Adrenal gland (tissue), 12 donors: ENCODE results near the gene CELSR2. TPM values are rescaled to one million over a fixed set of nuclear protein-coding genes. Genes with fewer than 3 reads are reported as not detected.
"Not testable (repeated sequence)": the region's sequence is repeated elsewhere in the genome, so short reads cannot be mapped to it uniquely, and the experiment has no call there.

Experiments
- DNase-seq, 7 donors: peaks; one replicate each; pipeline ENCODE4 v3.0.0-alpha.2; 2019 to 2020
- H3K27ac ChIP-seq, 5 donors: fragments of 200-600 bp; sonication (generic) in 4 of 5; 1 replicate in 3 of 5; 2 replicates in 2 of 5; pipeline versions ENCODE4 v1.5.1 to v1.8.0; 2016 to 2020; ENCODE audit warnings: mild to moderate bottlenecking in 1 of 5
- H3K27me3 ChIP-seq: fragments of 200-600 bp; 2 replicates; pipeline ENCODE4 v1.8.0; 2021
- H3K36me3 ChIP-seq, 2 donors: fragments of 200-600 bp; replicated peaks in 1 of 2; 1 replicate in 1 of 2; 2 replicates in 1 of 2; pipeline versions ENCODE4 v1.5.1 to v1.8.0; 2018 to 2022
- H3K4me1 ChIP-seq, 2 donors: fragments of 200-600 bp; replicated peaks in 1 of 2; 1 replicate in 1 of 2; 2 replicates in 1 of 2; pipeline versions ENCODE4 v1.5.1 to v1.8.0; 2018 to 2021
- H3K4me3 ChIP-seq, 4 donors: fragments of 200-600 bp; sonication (generic) in 3 of 4; one replicate each; pipeline ENCODE4 v1.5.1; 2016 to 2018
- H3K9me3 ChIP-seq, 3 donors: fragments of 200-600 bp; sonication (generic) in 1 of 3; replicated peaks in 1 of 3; 1 replicate in 2 of 3; 2 replicates in 1 of 3; pipeline versions ENCODE4 v1.5.1 to v1.8.0; 2016 to 2021
- CTCF ChIP-seq, 6 experiments: fragments of 450-650 bp in 4 of 6; fragments of 200-600 bp in 2 of 6; sonication (generic) in 1 of 6; IDR thresholded peaks; 1 replicate in 5 of 6; 2 replicates in 1 of 6; pipeline versions ENCODE4 v1.5.1 to v1.8.0; 2016 to 2021; ENCODE audit warnings: antibody characterized with exemption in 6 of 6, mild to moderate bottlenecking in 2 of 6, moderate library complexity in 1 of 6
- POLR2A ChIP-seq, 2 donors: fragments of 450-650 bp; IDR thresholded peaks; one replicate each; pipeline ENCODE4 v1.6.1; 2017; ENCODE audit warnings: antibody characterized with exemption in 2 of 2, mild to moderate bottlenecking in 2 of 2, moderate library complexity in 1 of 2
- WGBS, 4 donors: extraction: QIAGEN DNeasy Blood & Tissue Kit in 2 of 4; methylation state at CpG; one replicate each; pipeline versions ENCODE4 v1.1.5 to v1.1.7; 2013 to 2017; 5-methylcytosine and 5-hydroxymethylcytosine counted together
- intact Hi-C, 2 donors: fragments of 100-400 bp; cut with DNase I; formaldehyde crosslinking; loops; one replicate each; pipeline versions ENCODE4 v1.14.1 to v1.15.0; 2022 to 2023
- polyA plus RNA-seq, 3 donors: library from polyadenylated mRNA; stranded (reverse); fragments of 200-250 nt in 2 of 3; fragments of 350-450 nt in 1 of 3; fragmentation: Illumina TruSeq in 1 of 3; extraction: RNeasy Lipid Tissue Mini Kit (QIAGEN cat#74804) in 1 of 3; gene quantifications; one replicate each; pipeline ENCODE4 v1.2.3, GENCODE V29; 2013 to 2014
- total RNA-seq, 9 donors: library from RNA; depleted of rRNA in 4 of 9; stranded (reverse); fragments of >200 nt in 4 of 9; fragments of 120-200 nt in 1 of 9; fragmentation: NEBNext Ultra II Directional in 1 of 9; extraction: Animal tissue kit (Norgen Biotek cat#: 25700) in 1 of 9; gene quantifications; one replicate each; pipeline versions ENCODE4 v1.1.0 to v1.2.4, GENCODE V29; 2013 to 2023
- donor health status: healthy with polysubstance abuse.
- donor health status: Bipolar disorder and iron deficiency.
- donor health status: DM: yes; HTN: yes; CAD: no.
- donor health status: DM: no; HTN: no; CAD: no.
- donor health status: DM: no; HTN: no; CAD: no.
- donor health status: DM: yes; HTN: yes; CAD: no.

Gene CELSR2
- total and polyA plus RNA-seq, 12 donors, result 0.89 to 9.1 (median 5.1) TPM

DNA sequence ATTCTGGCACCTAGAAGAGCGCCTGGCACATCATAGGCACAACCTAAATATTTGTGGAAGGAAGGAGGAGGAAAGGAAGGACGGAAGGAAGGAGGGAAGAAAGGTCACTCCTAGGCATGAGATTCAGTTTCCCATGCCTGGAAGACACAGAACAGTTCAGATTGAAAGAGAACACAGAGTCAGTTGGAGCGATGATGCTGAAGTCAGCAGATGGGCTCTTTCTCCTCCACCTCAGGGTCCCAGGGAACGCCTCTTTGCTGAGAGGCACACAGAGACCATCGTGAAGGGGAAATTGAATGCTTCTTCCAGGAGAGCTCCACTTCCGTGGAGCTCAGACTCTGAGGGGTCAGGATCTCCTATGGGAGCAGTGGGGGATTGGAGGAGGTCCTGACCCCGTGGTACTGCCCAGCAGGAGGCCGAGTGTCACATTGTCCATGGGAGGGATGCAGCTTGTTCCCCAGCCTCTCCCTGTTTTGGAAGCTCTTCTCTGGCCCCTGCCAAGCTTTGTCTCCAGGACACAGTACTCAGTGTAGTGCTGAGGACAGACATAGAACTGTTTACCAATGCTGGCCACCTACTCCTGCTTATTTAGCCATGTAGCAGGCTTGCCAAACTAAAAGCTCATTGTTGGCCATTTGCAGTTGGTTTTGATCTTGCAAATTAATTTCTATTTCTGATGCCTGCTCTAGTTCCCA is 55.0 kb downstream of the CELSR2 start:
- Histone ChIP-seq H3K27me3 (no peaks in the 10 kb centered on the region), H3K4me1 (peaks cover 0 to 33% of the 10 kb centered on the region in 2 donors), H3K4me3 (no peak overlapping the region), H3K36me3 (no peaks in the 10 kb centered on the region), H3K27ac (no peak overlapping the region), H3K9me3 (no peaks in the 10 kb centered on the region)
- DNase-seq, result no peak
- intact Hi-C loops, result no loop called here
- no peak for TF ChIP-seq POLR2A (IDR thresholded peaks at IDR 0.05)
- no peak for TF ChIP-seq CTCF (IDR thresholded peaks at IDR 0.05)
- 63 to 78% (median 72%) methylated on average over 6 to 8 of the region's 8 CpGs for WGBS, 4 donors

DNA sequence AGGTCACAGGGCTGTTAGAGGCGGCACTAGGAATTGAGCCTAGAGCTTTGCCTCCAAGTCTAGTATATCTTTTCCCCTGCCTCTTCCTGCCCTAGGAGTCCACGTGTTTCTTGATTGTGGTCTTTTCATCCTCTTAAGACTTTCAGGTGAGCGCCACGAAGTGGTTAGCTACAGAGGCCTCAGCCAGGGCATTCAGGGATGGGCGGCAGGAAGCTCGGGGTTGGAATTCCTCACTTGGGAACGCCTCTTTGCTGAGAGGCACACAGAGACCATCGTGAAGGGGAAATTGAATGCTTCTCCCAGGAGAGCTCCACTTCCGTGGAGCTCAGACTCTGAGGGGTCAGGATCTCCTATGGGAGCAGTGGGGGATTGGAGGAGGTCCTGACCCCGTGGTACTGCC is 56.7 kb downstream of the CELSR2 start:
- intact Hi-C loops, H3K4me3 ChIP-seq, H3K27me3 ChIP-seq, DNase-seq, H3K36me3 ChIP-seq, H3K9me3 ChIP-seq: not testable (repeated sequence)
- peaks cover 0 to 28% of the 10 kb centered on the region in 2 donors for H3K4me1 ChIP-seq
- H3K27ac ChIP-seq, result peak overlapping the region in 1 of 5 donors; percentile 65
- WGBS, 4 donors, result 35 to 54% (median 50%) methylated on average over 7 to 10 of the region's 10 CpGs

- TF ChIP-seq CTCF (IDR thresholded peaks at IDR 0.05), result no peak
- TF ChIP-seq POLR2A (IDR thresholded peaks at IDR 0.05), result no peak
- Histone ChIP-seq H3K9me3 (no peaks in the 10 kb centered on the region), H3K36me3 (no peaks in the 10 kb centered on the region), H3K4me1 (peaks cover 0 to 28% of the 10 kb centered on the region in 2 donors), H3K27ac (peak within 1 kb of the TSS in 2 of 5 donors; percentile 5 to 65), H3K4me3 (no peak within 1 kb of the TSS), H3K27me3 (no peaks in the 10 kb centered on the region)
- DNase-seq, result no peak
- intact Hi-C loops, result no loop called here
- WGBS, 4 donors, result 55 to 68% (median 58%) methylated on average over 4 to 7 of the region's 7 CpGs
Measured at GRCh38 chr1:109306832-109307273, 57.5 kb downstream of the CELSR2 start, which contains the start of gene MYBPHL. MYBPHL (minus strand) TSS chr1:109307011; CDS start chr1:109306991, 20 bp downstream.

GRCh38 chr1:109307274-109308021 is 58.1 kb downstream of the CELSR2 start:
- 42 to 59% (median 48%) methylated on average over 13 to 14 of the region's 14 CpGs for WGBS, 4 donors
- H3K4me1 ChIP-seq, result peaks cover 0 to 28% of the 10 kb centered on the region in 2 donors
- no peak for TF ChIP-seq CTCF (IDR thresholded peaks at IDR 0.05)
- TF ChIP-seq POLR2A (IDR thresholded peaks at IDR 0.05), result no peak
- no peaks in the 10 kb centered on the region for H3K27me3 ChIP-seq
- peak overlapping the region in 2 of 5 donors; percentile 5 to 42 for H3K27ac ChIP-seq
- peak in 5 of 7 donors; percentile 22 to 55 (median 38) for DNase-seq
- intact Hi-C loops, result no loop called here
- no peak overlapping the region for H3K4me3 ChIP-seq
- H3K9me3 ChIP-seq, result no peaks in the 10 kb centered on the region
- H3K36me3 ChIP-seq, result no peaks in the 10 kb centered on the region
